ENCODE measurements around the gene METTL25B. TPM values are rescaled to one million over a fixed set of nuclear protein-coding genes. Genes with fewer than 3 reads are reported as not detected.

METTL25B gene
- total and polyA plus RNA-seq, 4 donors: 24.4 to 42.6 (median 31.6) TPM

DNA sequence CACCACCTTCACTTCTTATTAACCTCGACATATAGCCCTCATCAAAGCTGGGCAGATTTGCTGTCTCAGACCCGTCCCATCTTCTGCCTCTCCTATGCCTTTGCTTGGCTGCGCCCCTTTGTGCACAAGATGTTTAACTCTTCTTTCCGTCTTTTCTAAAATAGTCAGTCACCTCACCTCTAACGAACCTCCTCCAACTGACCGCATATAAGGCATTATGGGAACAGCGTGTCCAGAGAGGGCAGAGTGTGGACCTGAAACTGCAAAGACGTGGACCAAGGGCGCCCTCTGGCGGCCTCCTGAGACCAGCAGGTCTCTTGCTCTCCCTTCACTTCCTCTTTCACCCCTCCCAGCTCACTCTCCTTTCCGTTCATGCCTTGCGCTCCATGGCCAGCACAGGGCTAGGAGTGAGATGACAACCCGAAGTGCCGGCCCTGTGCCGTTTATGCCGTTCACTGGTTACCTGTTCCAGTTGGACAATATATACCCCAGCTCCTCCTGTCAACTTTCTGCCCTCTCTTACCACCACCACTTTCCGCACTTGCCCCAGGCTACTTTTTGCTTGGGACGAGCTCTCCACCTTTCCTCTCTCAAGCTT, 2.5 kb upstream of the METTL25B start:
- Histone ChIP-seq H3K27me3 (ENCODE audit: control insufficient read depth in 3 of 3, insufficient read depth in 3 of 3, low read length in 2 of 3) (no peaks in the 10 kb centered on the region), H3K9ac (ENCODE audit: insufficient read depth in 1 of 2, low read length in 2 of 2) (peak overlapping the region in 1 of 2 donors; percentile 72), H3K4me3 (peak overlapping the region; percentile 5), H3K36me3 (ENCODE audit: control insufficient read depth in 4 of 4, insufficient read depth in 4 of 4, low read length in 4 of 4) (peaks cover 18 to 32% (median 24%) of the 10 kb centered on the region in 4 donors), H3K27ac (ENCODE audit: low read depth in 1 of 2, low read length in 1 of 2) (no peak overlapping the region), H3K4me1 (ENCODE audit: control insufficient read depth in 5 of 5, insufficient read depth in 5 of 5, low read length in 5 of 5) (peaks cover 14 to 36% (median 16%) of the 10 kb centered on the region in 5 donors), H3K9me3 (ENCODE audit: control insufficient read depth in 4 of 4, insufficient read depth in 3 of 4, low read length in 3 of 4) (no peaks in the 10 kb centered on the region)
- peak; percentile 89 to 93 (median 91) for DNase-seq
- 14 to 15% methylated on average over 18 of the region's 18 CpGs for WGBS, 2 donors
- TF ChIP-seq, protein P1, sequence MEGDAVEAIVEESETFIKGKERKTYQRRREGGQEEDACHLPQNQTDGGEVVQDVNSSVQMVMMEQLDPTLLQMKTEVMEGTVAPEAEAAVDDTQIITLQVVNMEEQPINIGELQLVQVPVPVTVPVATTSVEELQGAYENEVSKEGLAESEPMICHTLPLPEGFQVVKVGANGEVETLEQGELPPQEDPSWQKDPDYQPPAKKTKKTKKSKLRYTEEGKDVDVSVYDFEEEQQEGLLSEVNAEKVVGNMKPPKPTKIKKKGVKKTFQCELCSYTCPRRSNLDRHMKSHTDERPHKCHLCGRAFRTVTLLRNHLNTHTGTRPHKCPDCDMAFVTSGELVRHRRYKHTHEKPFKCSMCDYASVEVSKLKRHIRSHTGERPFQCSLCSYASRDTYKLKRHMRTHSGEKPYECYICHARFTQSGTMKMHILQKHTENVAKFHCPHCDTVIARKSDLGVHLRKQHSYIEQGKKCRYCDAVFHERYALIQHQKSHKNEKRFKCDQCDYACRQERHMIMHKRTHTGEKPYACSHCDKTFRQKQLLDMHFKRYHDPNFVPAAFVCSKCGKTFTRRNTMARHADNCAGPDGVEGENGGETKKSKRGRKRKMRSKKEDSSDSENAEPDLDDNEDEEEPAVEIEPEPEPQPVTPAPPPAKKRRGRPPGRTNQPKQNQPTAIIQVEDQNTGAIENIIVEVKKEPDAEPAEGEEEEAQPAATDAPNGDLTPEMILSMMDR (IDR thresholded peaks at IDR 0.05; ENCODE audit: control extremely low read depth, extremely low read depth): peak; percentile 90
- ATAC-seq (ENCODE audit: insufficient read depth, low FRiP score): peak; percentile 68

DNA sequence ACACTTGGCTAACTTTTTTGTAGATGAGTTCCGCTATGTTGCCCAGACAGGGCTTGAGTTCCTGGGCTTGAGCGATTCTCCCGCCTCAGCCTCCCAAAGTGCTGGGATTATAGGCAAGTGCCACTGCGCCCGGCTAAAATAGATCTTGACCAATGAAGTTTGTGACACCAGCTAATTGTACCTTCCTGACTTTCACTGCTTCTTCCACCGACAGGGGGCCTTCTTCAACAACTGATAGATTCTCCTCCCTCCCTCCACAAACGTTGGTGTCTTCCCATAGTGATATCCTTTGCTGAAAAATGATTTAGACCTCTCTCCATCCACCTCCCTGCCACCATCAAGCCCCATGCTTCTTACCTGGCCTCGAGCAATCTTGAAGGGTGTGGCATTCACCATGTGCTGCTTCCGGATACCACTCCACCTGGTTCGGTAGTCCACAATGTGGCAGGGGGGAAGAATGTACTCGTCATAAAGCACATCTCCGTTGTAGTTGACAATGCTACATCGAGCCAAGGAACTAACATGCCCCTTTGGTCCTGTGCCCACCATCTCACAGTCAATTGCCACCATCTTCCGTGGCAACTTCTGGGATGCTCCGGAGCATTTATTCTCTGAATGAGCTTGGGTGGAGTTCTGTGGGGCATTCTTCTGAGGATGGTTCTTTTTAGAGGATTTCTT, 1.6 kb upstream of the METTL25B start:
- DNase-seq (peak in 2 of 3 donors; percentile 53 to 58), ATAC-seq (ENCODE audit: insufficient read depth, low FRiP score) (no peak)
- 51 to 58% methylated on average over 15 of the region's 15 CpGs for WGBS, 2 donors
- no peaks in the 10 kb centered on the region for H3K9me3 ChIP-seq (ENCODE audit: control insufficient read depth in 4 of 4, insufficient read depth in 3 of 4, low read length in 3 of 4)
- no peak overlapping the region for H3K27ac ChIP-seq (ENCODE audit: low read depth in 1 of 2, low read length in 1 of 2)
- no peak overlapping the region for H3K9ac ChIP-seq (ENCODE audit: insufficient read depth in 1 of 2, low read length in 2 of 2)
- peaks cover 16 to 25% (median 21%) of the 10 kb centered on the region in 4 donors for H3K36me3 ChIP-seq (ENCODE audit: control insufficient read depth in 4 of 4, insufficient read depth in 4 of 4, low read length in 4 of 4)
- TF ChIP-seq, protein P1 (IDR thresholded peaks at IDR 0.05; ENCODE audit: control extremely low read depth, extremely low read depth): peak; percentile 25
- no peak overlapping the region for H3K4me3 ChIP-seq
- peaks cover 14 to 36% (median 16%) of the 10 kb centered on the region in 5 donors for H3K4me1 ChIP-seq (ENCODE audit: control insufficient read depth in 5 of 5, insufficient read depth in 5 of 5, low read length in 5 of 5)
- H3K27me3 ChIP-seq (ENCODE audit: control insufficient read depth in 3 of 3, insufficient read depth in 3 of 3, low read length in 2 of 3): no peaks in the 10 kb centered on the region

DNA sequence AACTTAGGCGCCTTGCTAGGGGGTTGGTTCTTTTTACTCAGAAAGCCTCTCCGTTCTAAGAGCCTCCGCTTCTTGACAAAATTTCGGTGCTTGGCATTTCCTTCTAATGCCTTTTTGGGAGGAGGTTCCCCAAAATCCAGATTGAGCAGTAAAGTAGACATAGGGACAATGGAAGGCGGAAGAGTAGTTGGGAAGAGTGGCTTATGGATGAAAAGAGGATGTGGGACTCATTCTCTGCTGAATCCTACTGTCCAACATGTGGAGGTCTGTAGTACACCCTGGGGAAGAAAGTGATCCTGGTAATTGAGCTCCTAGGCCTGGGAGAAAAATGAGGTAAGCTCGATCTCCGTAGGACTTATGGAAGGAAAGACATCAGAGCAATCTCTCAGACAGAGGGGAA, 777 bp upstream of the METTL25B start:
- ATAC-seq (ENCODE audit: insufficient read depth, low FRiP score) (no peak), DNase-seq (no peak)
- H3K36me3 ChIP-seq (ENCODE audit: control insufficient read depth in 4 of 4, insufficient read depth in 4 of 4, low read length in 4 of 4): peaks cover 16 to 27% (median 19%) of the 10 kb centered on the region in 4 donors
- H3K4me1 ChIP-seq (ENCODE audit: control insufficient read depth in 5 of 5, insufficient read depth in 5 of 5, low read length in 5 of 5): peaks cover 14 to 36% (median 16%) of the 10 kb centered on the region in 5 donors
- WGBS, 2 donors: 41 to 45% methylated on average over 7 of the region's 7 CpGs
- no peaks in the 10 kb centered on the region for H3K9me3 ChIP-seq (ENCODE audit: control insufficient read depth in 4 of 4, insufficient read depth in 3 of 4, low read length in 3 of 4)
- TF ChIP-seq, protein P1 (IDR thresholded peaks at IDR 0.05; ENCODE audit: control extremely low read depth, extremely low read depth): no peak
- H3K27me3 ChIP-seq (ENCODE audit: control insufficient read depth in 3 of 3, insufficient read depth in 3 of 3, low read length in 2 of 3): no peaks in the 10 kb centered on the region
- peak overlapping the region in 1 of 2 donors; percentile 83 for H3K27ac ChIP-seq (ENCODE audit: low read depth in 1 of 2, low read length in 1 of 2)
- H3K4me3 ChIP-seq: peak overlapping the region; percentile 88
- peak overlapping the region; percentile 83 to 90 for H3K9ac ChIP-seq (ENCODE audit: insufficient read depth in 1 of 2, low read length in 2 of 2)

Data from lung (tissue), 12 donors.